ENCODE data around the gene VRK2. TPM values are rescaled to one million over a fixed set of nuclear protein-coding genes. Genes with fewer than 3 reads are reported as not detected.
"Not testable (repeated sequence)": the region's sequence is repeated elsewhere in the genome, so short reads cannot be mapped to it uniquely, and the experiment has no call there.

Gene VRK2
- total and polyA plus RNA-seq, 7 donors = 6.2 to 30.2 (median 17.7) TPM

DNA sequence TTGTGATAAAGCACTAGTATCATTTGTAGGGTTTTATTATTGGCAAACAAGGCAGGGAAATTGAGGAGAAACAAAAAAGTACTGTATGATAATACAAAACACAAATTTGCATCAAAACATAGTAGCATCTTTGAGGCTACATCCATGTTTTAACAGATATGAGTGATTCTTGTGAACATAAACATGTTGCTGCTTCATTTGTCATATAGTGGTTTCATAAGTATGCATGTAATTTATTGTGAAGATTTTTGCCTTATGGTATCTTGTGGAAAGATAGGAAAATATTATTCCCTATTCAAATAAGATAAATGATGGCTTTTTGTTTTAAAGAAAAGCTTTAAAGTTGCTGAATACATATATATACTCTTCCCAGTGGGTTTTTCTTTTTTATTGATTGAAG, 60.3 kb downstream of the VRK2 start:
- DNase-seq = no peak
- no peak overlapping the region for H3K27ac ChIP-seq

DNA sequence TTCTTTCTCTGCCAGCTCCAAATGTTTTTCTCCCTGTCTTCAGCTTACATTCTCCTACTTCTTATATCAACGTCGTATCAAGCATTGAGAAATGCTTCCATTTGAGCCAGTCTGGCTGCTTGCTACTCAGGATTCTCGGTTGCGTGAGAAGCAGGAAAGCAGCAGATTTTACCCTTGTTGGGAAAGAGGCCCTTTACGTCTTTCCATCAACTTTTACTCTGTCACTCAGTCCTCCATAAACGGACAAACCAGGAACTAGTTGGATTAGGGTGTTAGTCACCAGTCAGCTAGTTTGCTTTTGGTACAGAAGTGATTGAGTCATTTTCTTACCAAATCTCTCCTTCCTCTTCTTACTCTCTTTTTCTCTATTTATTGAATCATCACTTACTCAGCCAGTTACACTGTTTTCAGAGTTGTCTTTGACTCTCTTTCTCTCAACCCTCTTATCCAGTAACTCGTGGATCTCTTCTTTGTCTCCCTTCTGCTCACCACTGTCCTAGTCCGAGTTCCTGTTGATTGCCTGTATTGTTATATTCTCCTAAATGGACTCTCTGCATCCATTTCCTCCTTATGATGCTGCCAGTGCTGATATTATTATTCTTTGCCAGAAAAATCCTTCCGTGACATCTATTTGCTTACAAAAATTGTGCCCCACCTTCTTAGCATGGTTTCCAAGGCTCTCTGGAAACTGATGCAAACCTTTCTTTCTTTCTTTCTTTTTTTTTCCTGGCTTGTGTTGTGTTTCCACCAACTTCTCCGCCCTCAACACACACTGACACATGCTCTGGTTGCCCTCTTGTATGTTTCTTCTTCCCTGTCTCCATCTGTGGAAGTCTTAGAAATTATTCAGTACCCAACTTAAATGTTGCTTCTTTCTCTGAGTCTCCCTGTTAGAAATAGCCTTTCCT, 61.5 kb downstream of the VRK2 start:
- DNase-seq = no peak
- Histone ChIP-seq H3K9me3 (no peaks in the 10 kb centered on the region), H3K27ac (no peak overlapping the region), H3K36me3 (ENCODE audit: insufficient read depth in 1 of 2, low read depth in 1 of 2) (no peaks in the 10 kb centered on the region), H3K4me3 (no peak overlapping the region), H3K4me1 (no peaks in the 10 kb centered on the region), H3K27me3 (ENCODE audit: insufficient read depth in 3 of 3, low read length in 2 of 3) (no peaks in the 10 kb centered on the region)
- intact Hi-C loops (cut with DNase I) = no loop called here
- ATAC-seq = peak in 1 of 4 donors; percentile 35
- WGBS, 3 donors = 84 to 91% (median 85%) methylated on average over 10 of the region's 10 CpGs
- TF ChIP-seq, protein P1, sequence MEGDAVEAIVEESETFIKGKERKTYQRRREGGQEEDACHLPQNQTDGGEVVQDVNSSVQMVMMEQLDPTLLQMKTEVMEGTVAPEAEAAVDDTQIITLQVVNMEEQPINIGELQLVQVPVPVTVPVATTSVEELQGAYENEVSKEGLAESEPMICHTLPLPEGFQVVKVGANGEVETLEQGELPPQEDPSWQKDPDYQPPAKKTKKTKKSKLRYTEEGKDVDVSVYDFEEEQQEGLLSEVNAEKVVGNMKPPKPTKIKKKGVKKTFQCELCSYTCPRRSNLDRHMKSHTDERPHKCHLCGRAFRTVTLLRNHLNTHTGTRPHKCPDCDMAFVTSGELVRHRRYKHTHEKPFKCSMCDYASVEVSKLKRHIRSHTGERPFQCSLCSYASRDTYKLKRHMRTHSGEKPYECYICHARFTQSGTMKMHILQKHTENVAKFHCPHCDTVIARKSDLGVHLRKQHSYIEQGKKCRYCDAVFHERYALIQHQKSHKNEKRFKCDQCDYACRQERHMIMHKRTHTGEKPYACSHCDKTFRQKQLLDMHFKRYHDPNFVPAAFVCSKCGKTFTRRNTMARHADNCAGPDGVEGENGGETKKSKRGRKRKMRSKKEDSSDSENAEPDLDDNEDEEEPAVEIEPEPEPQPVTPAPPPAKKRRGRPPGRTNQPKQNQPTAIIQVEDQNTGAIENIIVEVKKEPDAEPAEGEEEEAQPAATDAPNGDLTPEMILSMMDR (IDR thresholded peaks at IDR 0.05) = no peak

More for the DNA sequence above, 60.3 kb downstream of the VRK2 start:
- Histone ChIP-seq H3K9me3 (no peaks in the 10 kb centered on the region), H3K4me1 (no peaks in the 10 kb centered on the region), H3K4me3 (no peak overlapping the region), H3K27me3 (ENCODE audit: insufficient read depth in 3 of 3, low read length in 2 of 3) (no peaks in the 10 kb centered on the region), H3K36me3 (ENCODE audit: insufficient read depth in 1 of 2, low read depth in 1 of 2) (no peaks in the 10 kb centered on the region)
- intact Hi-C loops (cut with DNase I) = no loop called here
- TF ChIP-seq, protein P1 (IDR thresholded peaks at IDR 0.05) = no peak
- ATAC-seq = no peak

DNA sequence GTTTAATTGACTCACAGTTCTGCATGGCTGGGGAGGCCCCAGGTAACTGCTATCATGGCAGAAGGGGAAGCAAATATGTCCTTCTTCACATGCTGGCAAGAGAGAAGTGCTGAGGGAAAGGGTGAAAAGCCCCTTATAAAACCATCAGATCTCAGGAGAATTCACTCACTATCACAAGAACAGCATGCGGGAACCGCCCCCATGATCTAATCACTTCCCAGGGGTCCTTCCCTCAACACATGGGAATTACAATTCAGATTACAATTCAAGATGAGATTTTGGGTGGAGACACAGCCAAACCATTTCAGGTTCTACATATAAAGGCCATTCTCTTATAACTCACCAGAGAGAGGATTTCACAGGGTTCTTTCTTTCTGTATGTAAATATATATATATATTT, 62.9 kb downstream of the VRK2 start:
- Histone ChIP-seq H3K27me3 (ENCODE audit: insufficient read depth in 3 of 3, low read length in 2 of 3) (no peaks in the 10 kb centered on the region), H3K27ac (no peak overlapping the region), H3K36me3 (ENCODE audit: insufficient read depth in 1 of 2, low read depth in 1 of 2) (no peaks in the 10 kb centered on the region), H3K9me3 (no peaks in the 10 kb centered on the region), H3K4me1 (no peaks in the 10 kb centered on the region), H3K4me3 (no peak overlapping the region)
- TF ChIP-seq, protein P1 (IDR thresholded peaks at IDR 0.05) = no peak
- intact Hi-C loops (cut with DNase I) = no loop called here
- DNase-seq (no peak), ATAC-seq (no peak)
- 90 to 98% (median 98%) methylated on average over 2 of the region's 2 CpGs for WGBS, 3 donors

DNA sequence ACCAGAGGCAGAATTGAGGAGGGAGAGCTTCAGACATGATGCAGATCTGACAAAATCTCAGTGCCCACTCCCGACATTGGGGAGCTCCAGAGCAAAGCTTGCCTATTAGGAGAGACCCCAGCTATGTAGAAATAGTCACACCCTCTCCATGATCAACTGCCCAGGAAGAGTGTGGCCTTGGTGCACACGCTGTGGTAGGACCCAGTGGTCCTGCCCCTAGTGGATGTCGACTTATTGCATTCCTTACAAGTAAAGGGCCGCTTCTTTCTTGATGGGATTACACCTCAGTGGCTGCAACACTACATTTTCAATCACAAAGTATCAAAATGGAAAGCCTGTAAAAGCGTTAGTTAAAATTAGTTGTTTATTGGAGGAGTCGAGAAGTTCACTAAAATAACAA, 64.2 kb downstream of the VRK2 start:
- Histone ChIP-seq H3K27ac (no peak overlapping the region), H3K4me1 (no peaks in the 10 kb centered on the region), H3K4me3 (no peak overlapping the region), H3K36me3 (ENCODE audit: insufficient read depth in 1 of 2, low read depth in 1 of 2) (no peaks in the 10 kb centered on the region), H3K27me3 (ENCODE audit: insufficient read depth in 3 of 3, low read length in 2 of 3) (no peaks in the 10 kb centered on the region), H3K9me3 (no peaks in the 10 kb centered on the region)
- intact Hi-C loops (cut with DNase I) = no loop called here
- DNase-seq (no peak), ATAC-seq (no peak)
- WGBS, 3 donors = 94 to 98% (median 96%) methylated on average over 6 of the region's 6 CpGs
- TF ChIP-seq, protein P1 (IDR thresholded peaks at IDR 0.05) = no peak

DNA sequence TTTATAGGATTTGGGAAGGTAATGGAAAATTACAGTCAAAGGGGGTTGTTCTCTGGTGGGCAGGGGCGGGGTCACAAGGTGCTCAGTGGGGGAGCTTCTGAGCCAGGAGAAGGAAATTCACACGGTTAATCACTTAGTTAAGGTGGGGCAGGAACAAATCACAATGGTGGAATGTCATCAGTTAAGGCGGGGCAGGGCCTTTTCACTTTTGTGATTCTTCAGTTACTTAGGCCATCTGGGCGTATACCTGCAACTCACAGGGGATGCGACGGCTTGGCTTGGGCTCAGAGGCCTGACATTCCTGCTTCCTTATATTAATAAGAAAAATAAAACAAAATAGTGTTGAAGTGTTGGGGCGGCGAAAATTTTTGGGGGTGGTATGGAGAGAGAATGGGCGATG, 67.0 kb downstream of the VRK2 start:
- H3K9me3 ChIP-seq; DNase-seq; H3K4me1 ChIP-seq; H3K27ac ChIP-seq; H3K27me3 ChIP-seq (ENCODE audit: insufficient read depth in 3 of 3, low read length in 2 of 3); ATAC-seq; H3K4me3 ChIP-seq; intact Hi-C loops (cut with DNase I); H3K36me3 ChIP-seq (ENCODE audit: insufficient read depth in 1 of 2, low read depth in 1 of 2): not testable (repeated sequence)
- 92 to 96% (median 94%) methylated on average over 9 of the region's 9 CpGs for WGBS, 3 donors

Data from psoas muscle (tissue), 8 donors.